Breast epithelium (tissue), 4 donors: ENCODE results near the gene COL4A2. TPM values are rescaled to one million over a fixed set of nuclear protein-coding genes. Genes with fewer than 3 reads are reported as not detected.

Experiments
- DNase-seq, 2 donors: peaks; one replicate each; pipeline ENCODE4 v3.0.0-alpha.2; 2019; ENCODE audit warnings: low spot score in 2 of 2
- H3K27ac ChIP-seq, 2 donors: fragments of 200-600 bp; sonication (generic) in 1 of 2; one replicate each; pipeline ENCODE4 v1.5.1; 2016 to 2019; ENCODE audit warnings: mild to moderate bottlenecking in 1 of 2
- H3K27me3 ChIP-seq, 2 donors: fragments of 200-600 bp; sonication (generic) in 1 of 2; one replicate each; pipeline versions ENCODE4 v1.5.1 to v1.6.0; 2017 to 2019; ENCODE audit warnings: control low read depth in 1 of 2, mild to moderate bottlenecking in 1 of 2
- H3K36me3 ChIP-seq: fragments of 200-600 bp; one replicate; pipeline ENCODE4 v1.5.1; 2019
- H3K4me1 ChIP-seq, 2 donors: fragments of 200-600 bp; sonication (generic); one replicate each; pipeline ENCODE4 v1.5.1; 2016 to 2019; ENCODE audit warnings: control low read depth in 1 of 2
- H3K4me3 ChIP-seq, 3 donors: fragments of 200-600 bp; sonication (generic); 1 replicate in 2 of 3; 2 replicates in 1 of 3; pipeline ENCODE4 v1.5.1; 2016 to 2019; ENCODE audit warnings: mild to moderate bottlenecking in 3 of 3, moderate library complexity in 2 of 3
- H3K9me3 ChIP-seq, 2 donors: fragments of 200-600 bp; sonication (generic) in 1 of 2; one replicate each; pipeline ENCODE4 v1.5.1; 2016 to 2019; ENCODE audit warnings: control low read depth in 1 of 2
- CTCF ChIP-seq, 3 donors: fragments of 450-650 bp; IDR thresholded peaks; one replicate each; pipeline ENCODE4 v1.5.1; 2016 to 2017; ENCODE audit warnings: antibody characterized with exemption in 3 of 3, mild to moderate bottlenecking in 3 of 3, moderate library complexity in 3 of 3
- POLR2A ChIP-seq: fragments of 450-650 bp; IDR thresholded peaks from one replicate; pipeline ENCODE4 v1.6.1; 2016; ENCODE audit warnings: antibody characterized with exemption, mild to moderate bottlenecking, moderate library complexity
- POLR2AphosphoS5 ChIP-seq, 3 donors: sonication (generic); formaldehyde crosslinking; IDR thresholded peaks; one replicate each; pipeline ENCODE4 v1.6.1; 2017; ENCODE audit warnings: antibody characterized with exemption in 3 of 3
- intact Hi-C: fragments of 100-400 bp; cut with DNase I; formaldehyde crosslinking; loops from one replicate; pipeline ENCODE4 v1.15.1; 2023; ENCODE audit warnings: low total_unique reads
- total RNA-seq, 3 donors: library from RNA; depleted of rRNA; stranded (reverse); fragments of >200 nt; gene quantifications; one replicate each; pipeline ENCODE4 v1.1.0, GENCODE V29; 2016

COL4A2 gene
- total RNA-seq, 3 donors from 2014 or later, result 107 to 841 (median 307) TPM

GRCh38 chr13:110354715-110355473, 47.8 kb downstream of the COL4A2 start:
- no peak for DNase-seq
- no peaks in the 10 kb centered on the region for H3K9me3 ChIP-seq
- no peak for TF ChIP-seq POLR2AphosphoS5 (IDR thresholded peaks at IDR 0.05)
- no peak for TF ChIP-seq CTCF (IDR thresholded peaks at IDR 0.05)
- no peak for TF ChIP-seq POLR2A
- H3K4me1 ChIP-seq, result no peaks in the 10 kb centered on the region
- intact Hi-C loops, result no loop called here
- no peaks in the 10 kb centered on the region for H3K36me3 ChIP-seq
- no peak overlapping the region for H3K4me3 ChIP-seq
- H3K27ac ChIP-seq, result peak overlapping the region in 1 of 2 donors; percentile 5
- H3K27me3 ChIP-seq, result no peaks in the 10 kb centered on the region

- Histone ChIP-seq H3K27me3 (no peaks in the 10 kb centered on the region), H3K9me3 (no peaks in the 10 kb centered on the region), H3K27ac (peak overlapping the region in 1 of 2 donors; percentile 50), H3K36me3 (no peaks in the 10 kb centered on the region), H3K4me3 (no peak overlapping the region), H3K4me1 (no peaks in the 10 kb centered on the region)
- TF ChIP-seq POLR2AphosphoS5 (IDR thresholded peaks at IDR 0.05) (no peak), POLR2A (no peak), CTCF (IDR thresholded peaks at IDR 0.05) (no peak)
- intact Hi-C loops, result no loop called here
- peak in 1 of 2 donors; percentile 68 for DNase-seq
Measured at GRCh38 chr13:110356362-110356761, 49.3 kb downstream of the COL4A2 start.

- Histone ChIP-seq H3K9me3 (no peaks in the 10 kb centered on the region), H3K4me3 (no peak overlapping the region), H3K27me3 (no peaks in the 10 kb centered on the region), H3K36me3 (no peaks in the 10 kb centered on the region), H3K27ac (no peak overlapping the region), H3K4me1 (no peaks in the 10 kb centered on the region)
- TF ChIP-seq POLR2A (no peak), CTCF (IDR thresholded peaks at IDR 0.05) (no peak), POLR2AphosphoS5 (IDR thresholded peaks at IDR 0.05) (no peak)
- intact Hi-C loops, result no loop called here
- no peak for DNase-seq
Measured at GRCh38 chr13:110358381-110358780, 51.3 kb downstream of the COL4A2 start.

GRCh38 chr13:110359840-110360301, 52.8 kb downstream of the COL4A2 start:
- H3K27me3 ChIP-seq, result no peaks in the 10 kb centered on the region
- H3K27ac ChIP-seq, result peak overlapping the region in 1 of 2 donors; percentile 78
- no peak for DNase-seq
- H3K9me3 ChIP-seq, result no peaks in the 10 kb centered on the region
- intact Hi-C loops, result no loop called here
- H3K4me1 ChIP-seq, result no peaks in the 10 kb centered on the region
- TF ChIP-seq POLR2A (no peak), POLR2AphosphoS5 (IDR thresholded peaks at IDR 0.05) (no peak), CTCF (IDR thresholded peaks at IDR 0.05) (no peak)
- H3K4me3 ChIP-seq, result no peak overlapping the region
- no peaks in the 10 kb centered on the region for H3K36me3 ChIP-seq

- TF ChIP-seq POLR2AphosphoS5 (IDR thresholded peaks at IDR 0.05) (no peak), CTCF (IDR thresholded peaks at IDR 0.05) (no peak), POLR2A (no peak)
- H3K27ac ChIP-seq, result peak overlapping the region in 1 of 2 donors; percentile 78
- intact Hi-C loops, result no loop called here
Measured at GRCh38 chr13:110360598-110360997, 53.5 kb downstream of the COL4A2 start.

More at GRCh38 chr13:110360598-110360997, 53.5 kb downstream of the COL4A2 start:
- Histone ChIP-seq H3K4me3 (no peak overlapping the region), H3K36me3 (no peaks in the 10 kb centered on the region), H3K4me1 (no peaks in the 10 kb centered on the region), H3K27me3 (no peaks in the 10 kb centered on the region), H3K9me3 (no peaks in the 10 kb centered on the region)
- DNase-seq, result no peak
